GM13976 (cell line): Measurements from ENCODE around the gene SSH2.
"Not testable (repeated sequence)": the region's sequence is repeated elsewhere in the genome, so short reads cannot be mapped to it uniquely, and the experiment has no call there.

Source experiments
- DNase-seq: peaks from one replicate; pipeline ENCODE4 v3.0.0; 2012; ENCODE audit warnings: low spot score
- CTCF ChIP-seq: IDR thresholded peaks from 2 replicates; pipeline ENCODE4 v1.5.1; 2012; ENCODE audit warnings: borderline replicate concordance, mild to moderate bottlenecking; ENCODE audit not compliant: insufficient read depth; ENCODE audit errors: extremely low read depth, missing control alignments, control extremely low read depth
- in situ Hi-C: fragments of 300-500 bp; cut with MboI; formaldehyde crosslinking; loops from one replicate; pipeline ENCODE4 v1.12.0; 2022; ENCODE audit warnings: low sequenced_read_pairs, mixed read lengths, inconsistent platforms; ENCODE audit not compliant: unreplicated experiment

Gene SSH2

DNA sequence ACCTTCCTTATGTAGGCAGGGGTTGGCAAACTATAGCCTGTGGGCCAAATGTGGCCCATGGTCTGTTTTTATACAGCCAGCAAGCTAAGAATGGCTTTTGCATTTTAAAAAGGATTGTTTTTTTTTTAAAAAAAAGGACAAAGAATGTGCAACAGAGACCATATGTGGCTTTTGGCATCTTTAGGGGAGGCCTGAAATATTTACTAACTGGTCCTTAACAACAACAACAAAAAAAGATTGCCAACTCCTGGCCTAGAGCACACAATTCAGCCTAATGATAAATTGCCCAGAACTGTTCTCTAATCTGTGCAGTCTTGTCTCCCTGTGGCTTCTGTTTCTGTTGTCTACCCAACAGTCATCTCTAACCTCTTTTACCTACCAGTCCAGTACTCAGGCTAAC is 67.1 kb downstream of the SSH2 start:
- no peak for DNase-seq
- no peak for TF ChIP-seq CTCF
- in situ Hi-C loops, result no loop called here

- DNase-seq, result no peak
- in situ Hi-C loops, result no loop called here
- TF ChIP-seq CTCF, result no peak
Observed at GRCh38 chr17:29862127-29862526, 67.9 kb downstream of the SSH2 start.

DNA sequence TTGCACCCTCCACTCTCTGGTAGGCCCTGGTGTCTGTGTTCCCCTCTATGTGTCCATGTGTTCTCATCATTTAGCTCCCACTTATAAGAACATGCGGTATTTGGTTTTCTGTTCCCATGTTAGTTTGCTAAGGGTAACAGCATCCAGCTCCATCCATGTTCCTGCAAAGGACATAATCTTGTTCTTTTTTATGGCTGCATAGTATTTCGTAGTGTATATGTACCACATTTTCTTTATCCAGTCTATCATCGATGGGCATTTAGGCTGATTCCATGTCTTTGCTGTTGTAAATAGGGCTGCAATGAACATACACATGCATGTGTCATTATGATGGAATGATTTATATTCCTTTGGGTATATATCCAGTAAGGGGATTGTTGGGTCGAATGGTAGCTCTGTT is 70.6 kb downstream of the SSH2 start:
- in situ Hi-C loops, DNase-seq: not testable (repeated sequence)

DNA sequence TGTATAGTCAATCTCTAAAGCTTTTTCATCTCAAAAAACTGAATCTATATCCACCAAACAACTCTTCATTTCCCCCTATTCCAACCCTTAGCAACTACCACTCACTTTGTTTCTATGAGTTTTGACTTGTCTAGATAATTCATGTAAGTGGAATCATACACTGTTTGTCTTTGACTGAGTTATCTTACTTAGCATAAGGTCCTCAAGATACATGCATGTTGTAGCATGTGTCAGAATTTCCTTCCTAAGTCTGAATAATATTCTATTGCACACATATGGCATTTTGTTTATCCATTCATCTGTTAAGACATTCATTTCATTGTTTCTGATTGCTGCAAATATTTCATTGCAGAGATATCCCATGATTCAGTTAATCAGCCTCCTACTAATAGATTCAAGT is 72.2 kb downstream of the SSH2 start:
- TF ChIP-seq CTCF, result no peak
- DNase-seq, result no peak
- in situ Hi-C loops, result no loop called here

DNA sequence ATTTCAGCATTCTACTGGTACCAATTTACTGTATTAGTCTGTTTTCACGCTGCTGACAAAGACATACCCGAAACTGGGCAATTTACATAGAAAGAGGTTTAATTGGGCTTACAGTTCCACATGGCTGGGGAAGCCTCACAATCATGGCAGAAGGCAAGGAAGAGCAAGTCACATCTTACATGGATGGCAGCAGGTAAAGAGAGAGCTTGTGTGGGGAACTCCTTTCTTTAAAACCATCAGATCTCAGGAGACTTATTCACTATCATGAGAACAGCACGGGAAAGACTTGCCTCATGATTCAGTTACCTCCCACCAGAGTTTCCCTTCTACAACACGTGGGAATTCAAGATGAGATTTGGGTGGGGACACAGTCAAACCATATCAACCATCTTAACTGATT is 72.9 kb downstream of the SSH2 start:
- in situ Hi-C loops, DNase-seq: not testable (repeated sequence)

DNA sequence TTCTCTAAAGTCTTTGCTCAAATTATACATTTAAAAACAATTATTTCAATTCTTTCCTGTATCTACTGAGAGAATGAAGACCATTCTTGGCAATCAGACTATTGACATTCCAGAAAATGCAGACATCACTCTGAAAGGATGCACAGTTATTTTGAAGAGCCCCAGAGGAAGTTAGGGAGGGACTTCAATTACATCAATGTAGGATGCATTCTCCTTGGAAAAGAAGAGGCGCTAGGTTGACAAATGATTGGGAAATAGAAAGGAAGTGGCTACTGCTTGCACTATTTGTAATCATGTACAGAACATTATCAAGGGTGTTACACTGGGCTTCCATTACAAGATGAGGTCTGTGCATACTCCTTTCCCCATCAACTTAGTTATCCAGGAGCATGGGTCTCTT is 74.3 kb downstream of the SSH2 start:
- DNase-seq, result no peak
- in situ Hi-C loops, result no loop called here
- no peak for TF ChIP-seq CTCF

GRCh38 chr17:29848737-29849136 is 81.3 kb downstream of the SSH2 start:
- in situ Hi-C loops, result no loop called here
- no peak for DNase-seq
- TF ChIP-seq CTCF, result no peak
